GM19240 (cell line): ENCODE measurements around the gene GALK2.

Experiments used
- DNase-seq: peaks from one replicate; pipeline ENCODE4 v3.0.0; 2011; ENCODE audit warnings: low spot score; ENCODE audit not compliant: insufficient read length

Gene GALK2

DNA sequence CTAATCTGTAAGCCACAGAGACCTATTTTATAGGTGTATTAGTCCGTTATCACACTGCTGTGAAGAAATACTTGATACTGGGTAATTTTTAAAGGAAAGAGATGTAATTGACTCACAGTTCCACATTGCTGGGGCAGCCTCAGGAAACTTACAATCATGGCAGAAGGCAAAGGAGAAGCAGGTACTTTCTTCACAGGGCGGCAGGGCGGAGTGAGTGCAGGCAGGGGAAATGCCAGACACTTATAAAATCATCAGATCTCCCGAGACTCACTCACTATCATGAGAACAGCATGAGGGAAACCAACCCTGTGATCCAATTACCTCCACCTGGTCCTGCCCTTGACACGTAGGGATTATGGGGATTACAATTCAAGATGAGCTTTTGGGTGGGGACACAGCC, 108.7 kb downstream of the GALK2 start:
- DNase-seq: no peak

DNA sequence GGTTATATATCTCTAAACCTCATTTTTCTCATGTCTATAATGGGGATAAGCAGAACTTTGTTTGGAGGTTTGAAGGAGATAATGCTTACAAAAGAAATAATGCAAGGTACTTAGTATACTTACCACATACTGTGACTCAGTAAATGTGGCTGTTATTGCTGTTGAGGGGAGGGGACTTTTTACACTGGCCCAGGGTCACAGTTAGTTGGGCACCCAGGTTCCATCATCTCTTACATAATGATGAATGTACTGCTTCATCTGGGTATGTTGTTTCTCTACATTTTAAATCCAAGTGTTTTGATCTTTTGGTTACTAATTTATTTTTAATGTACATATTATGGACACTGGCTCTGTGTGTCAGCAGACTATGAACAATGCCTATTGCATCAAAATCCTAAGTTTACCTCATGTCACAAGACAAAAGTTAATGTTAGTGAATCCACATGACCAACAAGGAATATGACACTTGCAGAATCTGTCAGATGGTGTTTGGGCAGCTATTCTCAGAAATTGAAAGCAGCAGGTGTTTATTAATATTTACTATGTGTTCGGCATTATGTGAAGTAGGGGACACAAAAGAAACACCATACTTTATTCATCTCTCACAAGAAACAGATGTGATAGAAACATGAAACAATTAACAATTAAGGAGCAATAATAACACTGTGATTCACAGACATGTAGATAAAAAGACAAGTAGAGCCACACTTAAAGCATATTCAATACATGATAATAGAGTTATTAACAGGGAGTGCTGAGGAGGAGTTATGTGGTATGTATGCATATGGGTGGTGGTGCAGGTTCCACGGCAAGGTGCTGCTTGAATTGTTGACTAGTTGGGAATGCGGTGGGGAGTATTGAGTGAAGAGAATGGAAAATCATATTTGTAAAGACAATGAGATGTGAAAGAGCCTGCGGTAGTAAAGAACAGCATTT, 109.7 kb downstream of the GALK2 start:
- DNase-seq: no peak

DNA sequence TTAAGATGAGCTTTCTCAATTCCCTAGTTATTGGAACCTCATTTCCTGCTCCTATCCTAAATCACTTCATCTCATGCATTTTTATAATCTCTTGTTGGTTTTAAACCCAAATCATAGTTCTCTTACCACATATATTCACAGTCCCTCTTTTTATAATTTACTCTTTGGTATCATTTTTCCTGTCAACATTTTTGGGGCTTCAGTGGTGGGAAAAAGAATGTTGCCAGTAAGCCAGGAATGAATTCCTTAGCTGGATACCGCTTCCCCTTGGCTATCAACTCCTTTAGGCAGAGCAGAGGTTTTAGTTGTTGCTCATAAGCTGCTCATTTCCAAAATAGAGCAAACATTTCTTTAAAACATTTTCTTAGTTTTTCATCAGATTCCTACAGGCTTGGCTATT, 112.3 kb downstream of the GALK2 start:
- no peak for DNase-seq

DNA sequence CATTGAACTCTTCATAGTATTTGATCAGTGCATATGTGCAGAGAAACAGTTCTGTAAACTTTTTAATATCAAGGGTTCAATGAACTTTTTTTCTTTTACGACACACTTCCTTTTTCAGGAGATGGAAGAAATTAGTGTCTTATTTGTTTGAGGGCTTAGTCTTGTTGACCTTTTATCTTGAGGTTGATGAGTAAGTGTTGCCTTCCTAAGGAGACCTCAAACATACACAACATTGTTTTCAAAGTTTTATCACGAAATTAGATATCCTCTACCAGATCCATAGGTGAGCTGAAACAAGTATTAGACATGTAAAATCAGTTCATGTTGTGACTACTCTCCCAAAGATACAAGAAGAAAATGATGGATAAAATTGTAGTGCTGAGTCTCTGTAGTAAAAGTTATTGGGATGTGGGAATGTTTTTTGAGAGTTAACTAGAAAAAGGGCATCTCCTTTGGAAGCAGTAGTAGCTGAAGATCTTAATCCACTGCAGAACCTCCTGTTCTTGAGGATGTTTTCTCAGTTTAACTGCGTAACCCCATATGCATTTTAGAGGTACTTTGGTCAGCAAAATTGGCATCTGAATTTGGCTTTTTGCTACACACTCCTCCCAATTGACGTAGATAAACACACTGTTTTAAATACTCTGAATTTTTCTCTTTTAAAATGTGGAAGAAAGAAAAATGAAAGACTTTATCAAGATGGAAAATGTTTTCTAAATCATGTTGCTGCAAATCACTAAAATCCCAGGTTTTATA, 116.8 kb downstream of the GALK2 start:
- no peak for DNase-seq

DNA sequence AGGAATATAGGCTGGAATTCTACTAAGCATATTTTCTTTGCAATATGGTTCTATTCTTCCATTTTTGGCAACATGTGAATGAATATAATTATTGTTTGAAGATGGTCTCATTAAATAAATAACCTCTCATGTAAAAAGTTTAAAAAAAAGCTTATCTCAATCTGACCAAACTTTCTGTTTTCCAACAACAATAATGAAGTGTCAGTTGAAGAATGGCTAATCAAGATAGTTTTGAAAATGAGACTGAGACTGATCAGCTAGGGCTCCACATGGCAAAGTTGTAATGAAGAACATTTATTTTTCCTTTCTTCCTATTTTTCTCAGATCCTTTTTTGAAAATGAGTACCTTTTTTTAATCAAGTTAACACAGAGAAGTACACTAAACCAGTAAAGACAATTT, 117.4 kb downstream of the GALK2 start:
- no peak for DNase-seq

DNA sequence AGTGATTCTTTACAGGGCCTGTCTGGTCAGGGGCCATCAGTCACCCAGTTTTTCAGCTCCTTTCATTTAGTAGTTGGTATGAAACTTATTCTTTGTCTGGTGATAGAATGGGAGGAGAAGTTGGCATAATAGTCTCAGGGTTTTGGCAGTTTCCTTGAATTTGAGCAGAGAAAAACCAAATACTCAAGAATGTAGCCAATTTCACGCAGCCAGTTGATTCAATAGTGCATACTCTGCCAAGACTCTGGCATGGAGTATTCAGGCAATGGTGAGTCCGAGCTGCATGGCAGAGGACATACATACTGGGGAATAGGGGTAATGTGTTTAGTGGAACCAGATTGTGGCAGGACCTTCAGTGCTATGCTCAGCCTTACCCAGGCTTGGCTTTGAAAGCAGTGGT, 118.3 kb downstream of the GALK2 start:
- no peak for DNase-seq

DNA sequence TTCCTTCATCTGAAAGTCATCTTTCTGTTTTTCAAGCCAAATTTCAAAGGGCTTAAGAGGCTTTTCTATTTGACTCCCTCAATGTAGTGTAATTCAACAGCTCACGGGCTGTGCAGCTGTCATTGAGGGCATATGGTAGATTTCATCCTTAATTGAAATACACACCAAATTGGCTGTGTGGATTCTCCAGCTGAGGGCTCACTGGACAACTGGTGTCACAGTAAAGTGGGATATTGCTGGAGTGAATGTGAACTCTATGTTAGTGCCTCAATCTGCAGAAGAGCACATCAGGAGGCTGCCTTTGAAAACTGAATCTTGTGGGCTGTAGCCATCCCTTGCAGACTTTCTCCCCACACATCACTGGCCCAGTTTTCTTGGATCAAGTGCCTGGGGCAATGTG, 120.1 kb downstream of the GALK2 start:
- no peak for DNase-seq

DNA sequence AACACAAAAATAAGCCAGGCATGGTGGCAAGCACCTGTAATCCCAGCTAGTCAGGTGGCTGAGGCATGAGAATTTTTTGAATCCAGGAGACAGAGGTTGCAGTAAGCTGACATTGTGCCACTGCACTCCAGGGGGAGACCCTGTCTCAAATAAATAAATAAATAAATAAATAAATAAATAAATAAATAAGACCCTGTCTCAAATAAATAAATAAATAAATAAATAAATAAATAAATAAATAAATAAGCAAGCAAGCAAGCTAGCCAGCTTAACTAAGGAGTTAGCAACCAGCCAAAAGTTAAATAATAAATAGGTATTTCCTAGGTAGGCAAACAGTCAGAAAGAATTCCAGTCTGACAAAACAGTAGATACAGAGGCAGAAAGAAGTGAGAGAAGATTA, 123.9 kb downstream of the GALK2 start:
- DNase-seq: no peak

DNA sequence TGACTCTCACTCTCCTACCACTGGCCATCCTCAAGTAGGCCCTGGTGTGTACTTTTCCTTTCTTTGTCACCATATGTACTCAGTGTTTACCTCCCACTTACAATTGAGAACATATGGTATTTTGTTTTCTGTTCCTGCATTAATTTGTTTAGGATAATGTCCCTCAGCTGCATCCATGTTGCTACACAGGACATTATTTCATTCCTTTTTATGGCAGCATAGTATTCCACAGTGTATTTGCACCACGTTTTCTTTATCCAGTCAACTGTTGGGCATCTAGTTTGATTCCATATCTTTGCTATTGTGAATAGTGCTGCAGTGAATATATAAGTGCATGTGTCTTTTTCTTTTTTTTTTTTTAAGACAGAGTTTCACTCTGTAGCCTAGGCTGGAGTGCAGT, 126.2 kb downstream of the GALK2 start:
- no peak for DNase-seq

DNA sequence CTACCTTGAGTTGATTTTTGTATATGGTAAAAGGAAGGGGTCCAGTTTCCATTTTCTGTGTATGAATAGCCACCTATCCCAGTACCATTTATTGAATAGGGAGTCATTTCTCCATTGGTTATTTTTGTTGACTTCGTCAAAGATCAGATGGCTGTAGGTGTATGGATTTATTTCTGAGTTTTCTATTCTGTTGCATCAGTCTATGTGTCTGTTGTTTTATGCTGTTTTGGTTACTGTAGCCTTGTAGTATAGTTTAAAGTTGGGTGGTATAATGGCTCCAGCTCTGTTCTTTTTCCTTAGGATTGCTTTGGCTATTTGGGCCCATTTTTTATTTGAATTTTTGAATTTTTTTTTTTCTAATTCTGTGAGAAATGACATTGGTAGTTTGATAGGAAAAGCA, 127.5 kb downstream of the GALK2 start:
- no peak for DNase-seq

DNA sequence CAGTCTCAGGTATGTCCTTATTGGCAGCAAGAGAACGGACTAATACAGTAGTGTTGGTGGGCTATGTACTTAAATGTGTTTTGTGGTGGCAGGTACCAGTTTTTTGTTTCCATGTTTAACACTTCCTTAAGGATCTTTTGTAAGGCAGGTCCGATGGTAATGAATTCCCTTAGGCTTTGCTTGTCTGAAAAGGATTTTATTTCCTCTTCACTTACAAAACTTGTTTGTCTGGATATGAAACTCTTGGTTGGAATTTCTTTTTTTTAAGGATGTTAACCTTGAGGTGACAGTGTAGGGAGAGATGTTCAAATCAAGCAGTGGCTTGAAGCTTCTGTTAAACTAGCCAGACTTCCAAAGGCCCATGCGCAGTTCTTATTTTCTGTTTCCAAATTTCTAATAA, 130.8 kb downstream of the GALK2 start:
- no peak for DNase-seq

DNA sequence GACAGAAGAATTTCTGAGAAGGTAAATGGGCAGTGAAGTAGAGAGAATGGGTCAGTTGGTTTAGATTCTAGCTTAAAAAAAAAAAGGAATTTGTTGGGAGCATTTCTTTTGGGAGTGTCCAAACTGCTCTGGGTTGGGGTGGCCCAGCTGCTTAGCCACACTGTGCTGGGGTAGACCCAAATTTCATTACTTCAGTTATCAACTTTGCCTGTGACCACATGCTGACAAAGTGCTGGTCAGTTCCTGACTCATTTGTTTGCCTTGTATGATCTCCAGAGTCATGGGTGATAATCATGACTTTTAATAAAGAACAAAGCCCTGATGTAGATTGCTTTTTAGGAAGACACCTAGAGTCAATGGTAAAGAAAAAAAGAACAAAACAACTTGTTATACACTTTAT, 131.5 kb downstream of the GALK2 start:
- no peak for DNase-seq

DNA sequence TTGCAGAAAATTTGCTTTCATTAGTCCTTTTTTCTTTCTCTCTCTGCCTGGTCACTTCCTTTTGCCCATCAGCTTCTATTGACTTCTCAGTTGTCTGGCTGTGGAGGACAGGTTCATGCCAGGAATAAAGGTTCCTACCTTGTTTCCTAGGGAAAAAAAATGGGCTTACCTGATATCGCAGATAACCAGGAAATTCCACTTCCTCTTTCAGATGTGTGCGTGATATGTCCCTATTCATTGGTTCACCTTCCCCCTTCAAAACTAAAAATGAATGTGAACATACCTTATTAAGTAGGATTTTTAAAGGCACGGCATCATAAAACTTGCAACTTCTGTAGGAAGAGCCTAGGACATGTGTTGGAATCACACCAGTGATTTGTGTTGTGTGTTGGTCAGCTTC, 133.0 kb downstream of the GALK2 start:
- no peak for DNase-seq

DNA sequence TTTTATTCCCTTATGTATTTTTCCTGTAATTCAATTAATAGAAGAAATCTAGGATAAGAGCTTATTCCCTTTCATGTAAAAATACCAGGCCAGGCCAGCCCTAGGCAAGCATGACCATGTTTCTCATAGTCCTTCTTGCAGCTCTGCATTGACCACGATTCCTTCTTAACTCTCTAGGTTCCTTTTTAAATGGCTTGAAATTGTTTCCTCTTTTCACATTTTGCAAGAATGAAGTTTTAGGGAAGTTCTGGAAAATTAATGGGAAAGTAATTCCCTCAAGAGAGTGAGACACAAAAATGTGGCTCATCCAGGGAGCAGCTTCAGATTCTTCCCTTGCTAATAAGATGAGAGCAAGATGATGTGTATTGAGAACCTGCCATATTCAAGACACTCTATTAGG, 136.5 kb downstream of the GALK2 start:
- DNase-seq: no peak

DNA sequence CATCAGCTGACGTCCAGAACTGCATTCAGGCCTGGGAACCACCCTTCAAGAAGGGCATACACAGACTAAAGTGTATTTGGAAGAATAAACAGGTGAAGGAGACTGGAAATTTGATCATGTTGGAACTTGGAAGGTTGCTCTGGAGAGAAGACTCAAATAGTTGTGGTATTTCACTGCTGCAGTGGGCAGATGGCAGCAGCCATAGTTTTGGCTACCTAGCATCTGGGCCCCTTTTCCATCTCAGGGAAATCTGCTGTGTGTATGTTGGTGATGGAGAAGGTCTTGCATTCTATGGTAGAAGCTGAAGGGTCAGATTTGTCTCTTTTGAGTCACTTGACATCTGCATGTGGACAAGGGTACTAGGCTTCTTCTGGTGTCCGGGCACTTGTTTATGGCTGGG, 138.6 kb downstream of the GALK2 start:
- no peak for DNase-seq

DNA sequence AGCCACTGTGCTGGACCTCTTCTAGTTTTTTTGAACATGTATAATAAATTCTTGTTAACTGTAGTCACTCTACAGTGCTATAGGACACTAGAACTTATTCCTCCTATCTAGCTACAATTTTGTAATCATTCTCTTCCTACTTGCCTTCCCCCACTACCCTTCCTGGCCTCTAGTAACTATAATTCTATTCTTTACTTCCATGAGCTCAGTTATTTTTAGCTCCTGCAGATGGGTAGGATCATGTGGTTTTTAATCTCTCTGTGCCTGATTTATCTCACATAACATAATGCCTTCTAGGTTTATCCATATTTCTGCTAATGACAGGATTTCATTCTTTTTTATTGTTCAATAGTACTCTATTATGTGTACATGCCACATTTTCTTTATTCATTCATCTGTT, 139.8 kb downstream of the GALK2 start:
- DNase-seq: no peak

DNA sequence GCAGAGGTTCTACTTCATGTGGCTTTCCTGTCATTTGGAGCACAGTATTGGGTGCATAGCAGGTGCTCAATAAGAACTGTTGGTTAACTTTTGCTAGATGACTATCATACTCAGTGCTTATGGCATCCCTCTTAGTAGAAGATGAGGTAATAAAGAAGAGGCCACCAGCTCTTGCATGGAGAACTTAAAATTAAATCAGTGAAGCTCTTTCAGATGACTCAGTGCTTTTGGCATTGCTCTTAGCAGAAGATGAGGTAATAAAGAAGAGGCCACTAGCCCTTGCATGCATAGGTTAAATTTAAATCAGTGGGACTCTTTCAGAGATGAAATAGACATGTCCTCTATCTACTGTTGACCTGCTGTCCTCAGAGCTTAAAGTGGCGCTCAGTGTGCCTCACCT, 143.6 kb downstream of the GALK2 start:
- no peak for DNase-seq

DNA sequence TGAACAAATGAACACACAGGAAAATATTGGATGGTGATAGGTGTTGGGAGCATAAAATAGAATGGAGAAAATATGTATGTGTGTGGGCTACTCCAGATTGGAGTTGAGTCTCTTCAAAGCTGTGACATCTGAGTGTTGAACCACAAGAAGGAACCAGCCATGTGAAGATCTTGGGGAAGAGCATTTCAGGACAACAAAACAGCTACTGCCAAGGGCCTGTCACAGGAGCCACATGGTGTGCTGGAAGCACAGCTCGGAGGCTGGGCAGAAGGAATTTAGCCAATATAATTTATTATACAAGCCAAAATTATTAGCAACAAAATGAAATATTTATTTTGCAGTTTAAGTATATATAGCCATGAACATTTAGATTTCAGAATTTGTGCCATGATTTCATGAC, 144.7 kb downstream of the GALK2 start:
- no peak for DNase-seq

DNA sequence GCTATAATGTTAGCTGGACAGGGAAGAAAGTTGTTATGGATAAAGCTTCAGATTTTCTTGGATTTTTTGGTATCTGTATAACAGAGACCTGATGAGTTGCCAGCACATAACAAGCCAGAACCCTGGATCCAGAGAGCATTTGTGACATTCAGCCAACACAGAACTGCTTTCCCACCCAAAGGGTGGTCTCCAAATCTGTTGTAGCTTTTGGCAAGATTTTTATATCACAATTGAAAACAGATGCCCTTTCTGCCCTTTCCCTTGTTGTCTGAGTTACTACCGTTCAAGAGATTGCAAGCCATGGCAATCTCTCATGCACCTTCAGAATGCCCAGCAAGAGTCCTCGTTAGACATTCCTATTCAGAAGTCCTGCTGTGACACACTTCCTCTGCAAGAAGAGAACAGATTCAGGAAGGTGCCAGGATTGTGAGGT, 145.4 kb downstream of the GALK2 start:
- DNase-seq: no peak

DNA sequence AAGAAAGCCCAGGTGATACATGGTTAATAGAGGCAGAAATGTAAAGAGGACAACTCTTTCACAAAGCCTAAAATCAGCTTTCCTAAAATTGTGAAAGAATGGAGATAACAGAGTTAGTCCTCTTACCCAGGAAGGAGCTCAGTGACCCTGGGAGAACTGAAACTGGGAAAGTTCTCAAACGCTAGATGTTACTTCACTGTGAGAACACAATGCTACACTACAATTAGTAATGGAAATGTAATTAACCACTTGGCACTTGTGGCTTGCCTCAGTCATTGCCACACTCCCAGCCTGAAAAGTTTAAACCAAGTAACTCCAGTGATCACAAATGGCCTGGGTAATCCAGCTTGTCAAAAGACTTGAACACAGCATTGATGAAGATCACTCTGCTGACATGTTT, 150.3 kb downstream of the GALK2 start:
- no peak for DNase-seq

DNA sequence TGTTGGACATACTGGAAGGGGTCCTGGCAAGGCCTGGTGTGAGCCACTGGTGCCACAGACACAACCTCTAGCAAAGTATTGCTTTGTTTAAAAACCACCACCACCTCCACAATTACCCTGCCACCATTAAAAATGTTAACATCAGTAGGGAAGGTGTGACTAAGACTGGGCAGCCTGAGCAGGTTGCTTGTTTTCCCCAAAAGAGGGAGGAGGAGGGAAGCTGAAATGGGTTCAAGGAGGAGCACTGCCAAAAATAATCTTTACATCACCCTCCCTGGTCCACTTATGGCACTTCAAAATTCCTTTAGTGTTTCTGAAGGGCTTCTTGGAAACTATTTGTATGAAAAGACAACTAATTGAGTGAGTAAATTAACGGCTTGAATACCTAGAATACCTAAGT, 153.2 kb downstream of the GALK2 start:
- DNase-seq: no peak

DNA sequence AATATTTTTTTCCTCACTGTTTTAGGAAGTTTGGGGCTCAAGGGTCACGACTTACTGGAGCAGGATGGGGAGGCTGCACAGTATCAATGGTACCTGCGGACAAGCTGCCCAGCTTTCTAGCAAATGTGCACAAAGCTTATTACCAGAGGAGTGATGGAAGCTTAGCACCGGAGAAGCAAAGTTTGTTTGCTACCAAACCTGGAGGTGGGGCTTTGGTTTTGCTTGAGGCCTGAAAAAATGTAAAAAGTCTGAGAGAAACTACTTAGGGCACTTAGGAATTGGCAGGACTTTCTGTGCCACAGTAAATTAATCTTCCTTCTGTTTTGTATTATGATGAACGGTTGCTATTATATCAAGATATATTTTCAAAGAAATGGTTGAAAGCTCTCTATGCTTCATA, 157.9 kb downstream of the GALK2 start:
- DNase-seq: no peak

DNA sequence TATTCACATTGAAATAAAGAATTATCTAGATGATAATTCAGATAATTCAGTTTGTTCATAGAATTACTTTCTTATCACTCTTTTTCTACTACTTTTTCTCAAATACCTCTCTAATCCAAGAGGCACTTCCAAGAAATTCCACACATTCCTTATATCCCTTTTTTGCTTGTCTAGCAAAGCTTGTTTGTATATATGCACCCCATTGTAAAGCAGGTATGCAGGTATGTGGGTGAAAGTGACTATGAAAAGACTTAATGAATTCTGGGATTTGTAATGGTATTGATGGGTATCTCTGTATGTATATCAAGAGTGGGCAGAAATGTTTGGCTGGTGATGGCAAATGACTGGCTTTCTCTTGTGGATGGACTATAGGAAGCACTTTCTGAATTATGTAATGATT, 158.9 kb downstream of the GALK2 start:
- DNase-seq: no peak
